Activated CD8-positive, alpha-beta memory T cell treated with anti-CD3 and anti-CD28 coated beads, Interleukin-2, amount 10 ng/mL, durations not matched to agents 7 days and 5 days (primary cell): ENCODE results near the gene ZSWIM6. TPM values are rescaled to one million over a fixed set of nuclear protein-coding genes. Genes with fewer than 3 reads are reported as not detected.
A peak's percentile ranks its signal among the peaks of the same experiment; 100 is the strongest.

Experiments
- ATAC-seq: fragments of 150-1000 bp; cut with Tn5 transposase; one replicate; pipeline ENCODE4 v1.10.0; 2021; ENCODE audit warnings: moderate library complexity
- CTCF ChIA-PET: fragments of 350-600 bp; sonication (Branson Sonifier 250); formaldehyde crosslinking; loops from one replicate; lab custom pipeline; 2021; ENCODE audit warnings: antibody characterized with exemption; lab: Charles Lee
- DNase-seq: peaks from one replicate; pipeline ENCODE4 v3.0.0-alpha.2; 2020
- H3K27ac Mint-ChIP-seq: one replicate; pipeline ENCODE4 v1.8.0; 2021; ENCODE audit warnings: mild to moderate bottlenecking, mixed read lengths
- H3K27me3 Mint-ChIP-seq: one replicate; pipeline ENCODE4 v1.8.0; 2021; ENCODE audit warnings: mixed read lengths
- H3K36me3 Mint-ChIP-seq: one replicate; pipeline ENCODE4 v1.8.0; 2021; ENCODE audit warnings: mild to moderate bottlenecking, mixed read lengths
- H3K4me1 Mint-ChIP-seq: one replicate; pipeline ENCODE4 v1.8.0; 2021; ENCODE audit warnings: mixed read lengths
- H3K4me3 Mint-ChIP-seq: one replicate; pipeline ENCODE4 v1.8.0; 2021; ENCODE audit warnings: mild to moderate bottlenecking, moderate library complexity, mixed read lengths
- H3K9me3 Mint-ChIP-seq: one replicate; pipeline ENCODE4 v1.8.0; 2022; ENCODE audit warnings: low read depth, mixed read lengths
- total RNA-seq, 2 experiments: library from RNA; stranded (reverse); gene quantifications; one replicate each; pipeline ENCODE4 v1.2.3, GENCODE V29; 2021

The ZSWIM6 gene
- total RNA-seq, 2 experiments from 2014 or later = 5.9 to 7.6 TPM

DNA sequence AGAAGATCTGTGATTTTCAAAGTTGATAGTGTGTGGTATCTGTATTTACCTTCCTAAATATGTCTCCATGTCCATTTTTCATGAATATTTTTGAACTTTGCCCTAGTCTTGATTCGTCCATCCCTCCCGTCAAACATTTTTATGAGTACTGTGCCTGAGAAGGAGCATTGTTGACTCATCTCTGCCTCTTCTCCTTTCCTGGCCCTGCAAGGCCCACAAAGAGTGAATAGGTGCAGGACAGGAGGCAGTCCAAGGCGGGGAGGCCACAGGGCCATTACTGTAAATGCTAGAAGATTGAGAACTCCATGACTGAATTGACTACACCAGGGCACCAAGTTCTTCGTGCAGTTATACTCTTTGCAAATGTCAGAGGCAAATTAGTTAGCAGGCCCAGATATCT is 200.9 kb downstream of the ZSWIM6 start:
- peaks cover 5% of the 10 kb centered on the region for H3K9me3 Mint-ChIP-seq
- CTCF ChIA-PET = no interaction called here
- peaks cover 18% of the 10 kb centered on the region for H3K4me1 Mint-ChIP-seq
- ATAC-seq (no peak), DNase-seq (no peak)
- H3K4me3 Mint-ChIP-seq = no peak overlapping the region
- H3K27ac Mint-ChIP-seq = no peak overlapping the region
- peaks cover 30% of the 10 kb centered on the region for H3K36me3 Mint-ChIP-seq
- H3K27me3 Mint-ChIP-seq = no peaks in the 10 kb centered on the region

DNA sequence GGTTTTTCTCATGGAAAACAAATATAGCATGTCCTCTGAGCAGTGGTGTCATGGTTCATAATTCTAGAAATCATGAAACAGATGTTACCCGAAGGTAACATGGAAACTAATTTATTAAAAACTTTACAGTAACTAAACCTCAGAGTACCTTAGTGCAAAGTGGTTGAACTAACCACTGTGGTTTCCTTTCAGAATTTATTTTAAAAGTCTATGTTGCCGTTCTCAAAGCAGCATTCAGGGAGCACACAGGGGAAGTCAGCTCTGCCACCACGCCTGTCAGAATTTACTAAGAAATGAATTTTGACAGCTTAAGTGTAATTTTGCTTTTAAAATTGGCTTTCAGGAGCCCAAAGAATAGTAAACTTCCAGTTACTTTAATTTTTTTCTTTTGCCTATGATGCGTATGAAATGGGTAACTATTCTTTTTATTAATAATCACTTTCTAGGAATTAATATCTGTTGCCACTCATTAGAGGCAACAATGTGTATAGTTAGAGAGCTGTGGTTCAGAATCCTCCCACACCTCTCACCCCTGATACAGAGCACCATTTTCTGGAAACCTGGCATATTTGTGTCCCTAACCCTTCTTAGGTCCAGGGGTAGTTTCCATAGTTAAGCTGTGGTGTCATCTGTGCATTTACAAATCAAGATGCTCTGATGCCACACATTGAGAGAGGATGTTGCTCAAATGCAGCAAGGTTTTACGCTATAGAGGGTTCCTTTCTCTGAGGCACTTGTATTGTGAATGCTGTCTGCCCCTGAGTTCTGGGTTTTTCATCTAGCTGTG is 202.6 kb downstream of the ZSWIM6 start:
- peak overlapping the region; percentile 67 for H3K27ac Mint-ChIP-seq
- ATAC-seq (peak; percentile 89), DNase-seq (peak; percentile 47)
- H3K4me3 Mint-ChIP-seq = no peak overlapping the region
- peaks cover 5% of the 10 kb centered on the region for H3K9me3 Mint-ChIP-seq
- H3K4me1 Mint-ChIP-seq = peaks cover 20% of the 10 kb centered on the region
- H3K27me3 Mint-ChIP-seq = no peaks in the 10 kb centered on the region
- peaks cover 39% of the 10 kb centered on the region for H3K36me3 Mint-ChIP-seq
- CTCF ChIA-PET = no interaction called here

- peaks cover 35% of the 10 kb centered on the region for H3K36me3 Mint-ChIP-seq
- H3K4me1 Mint-ChIP-seq = peaks cover 20% of the 10 kb centered on the region
- H3K9me3 Mint-ChIP-seq = peaks cover 5% of the 10 kb centered on the region
- CTCF ChIA-PET = no interaction called here
- DNase-seq (no peak), ATAC-seq (no peak)
- H3K4me3 Mint-ChIP-seq = no peak overlapping the region
- no peaks in the 10 kb centered on the region for H3K27me3 Mint-ChIP-seq
- H3K27ac Mint-ChIP-seq = no peak overlapping the region
Measured at GRCh38 chr5:61535828-61536227, 203.8 kb downstream of the ZSWIM6 start.

GRCh38 chr5:61536922-61537321 is 204.9 kb downstream of the ZSWIM6 start:
- H3K36me3 Mint-ChIP-seq = peaks cover 34% of the 10 kb centered on the region
- no peaks in the 10 kb centered on the region for H3K27me3 Mint-ChIP-seq
- H3K9me3 Mint-ChIP-seq = peaks cover 5% of the 10 kb centered on the region
- CTCF ChIA-PET = no interaction called here
- no peak for ATAC-seq
- no peak overlapping the region for H3K4me3 Mint-ChIP-seq
- no peak for DNase-seq
- no peak overlapping the region for H3K27ac Mint-ChIP-seq
- peaks cover 20% of the 10 kb centered on the region for H3K4me1 Mint-ChIP-seq

GRCh38 chr5:61538722-61539501 is 206.9 kb downstream of the ZSWIM6 start:
- Mint-ChIP-seq H3K9me3 (peaks cover 8% of the 10 kb centered on the region), H3K36me3 (peaks cover 38% of the 10 kb centered on the region), H3K4me1 (peaks cover 15% of the 10 kb centered on the region), H3K27me3 (no peaks in the 10 kb centered on the region), H3K27ac (no peak overlapping the region), H3K4me3 (no peak overlapping the region)
- ATAC-seq (no peak), DNase-seq (no peak)
- CTCF ChIA-PET = interaction anchor here (1.4 kb wide), 1 partner anchor 119 kb away, joined by 3 read pairs; no protein-coding TSS in a partner anchor

- no peaks in the 10 kb centered on the region for H3K9me3 Mint-ChIP-seq
- H3K27ac Mint-ChIP-seq = no peak overlapping the region
- ATAC-seq (no peak), DNase-seq (no peak)
- no peaks in the 10 kb centered on the region for H3K4me1 Mint-ChIP-seq
- H3K4me3 Mint-ChIP-seq = no peak overlapping the region
- CTCF ChIA-PET = no interaction called here
- peaks cover 6% of the 10 kb centered on the region for H3K36me3 Mint-ChIP-seq
- no peaks in the 10 kb centered on the region for H3K27me3 Mint-ChIP-seq
Measured at GRCh38 chr5:61549530-61549929, 217.5 kb downstream of the ZSWIM6 start.

DNA sequence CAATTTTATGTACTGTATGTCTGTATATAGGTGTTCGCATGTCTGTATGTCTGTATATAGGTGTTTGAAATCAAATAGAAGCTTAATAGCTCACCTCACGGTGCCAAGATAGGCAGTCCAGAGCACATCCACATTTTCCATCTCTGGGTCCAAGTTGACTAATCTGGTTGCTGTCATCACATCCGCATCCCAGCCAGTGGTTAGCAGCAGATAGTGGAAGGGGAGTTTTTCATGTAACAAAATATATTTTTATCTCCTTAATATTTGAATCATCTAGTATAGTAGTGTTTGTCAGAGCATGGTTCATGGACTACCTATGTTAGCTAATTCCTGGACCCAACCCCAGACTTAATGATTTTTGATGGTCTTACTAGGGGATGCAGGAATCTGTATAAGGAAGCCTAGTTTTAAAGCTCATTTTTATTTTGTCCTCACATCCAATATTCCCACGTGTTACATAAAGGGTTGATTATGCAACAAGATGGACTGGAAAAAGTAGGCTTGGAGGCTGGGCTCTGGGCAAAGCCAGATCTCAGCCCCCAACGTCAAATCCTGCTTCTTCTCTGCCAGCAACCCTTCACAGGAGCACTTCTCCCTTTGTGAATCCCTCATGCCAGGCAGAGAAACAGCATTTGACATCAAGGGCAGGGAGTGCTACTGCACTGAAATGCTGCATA is 219.7 kb downstream of the ZSWIM6 start:
- Mint-ChIP-seq H3K4me1 (no peaks in the 10 kb centered on the region), H3K36me3 (peaks cover 1% of the 10 kb centered on the region), H3K4me3 (no peak overlapping the region), H3K27ac (no peak overlapping the region), H3K9me3 (peaks cover 2% of the 10 kb centered on the region), H3K27me3 (peaks cover 1% of the 10 kb centered on the region)
- ATAC-seq (no peak), DNase-seq (no peak)
- CTCF ChIA-PET = no interaction called here

DNA sequence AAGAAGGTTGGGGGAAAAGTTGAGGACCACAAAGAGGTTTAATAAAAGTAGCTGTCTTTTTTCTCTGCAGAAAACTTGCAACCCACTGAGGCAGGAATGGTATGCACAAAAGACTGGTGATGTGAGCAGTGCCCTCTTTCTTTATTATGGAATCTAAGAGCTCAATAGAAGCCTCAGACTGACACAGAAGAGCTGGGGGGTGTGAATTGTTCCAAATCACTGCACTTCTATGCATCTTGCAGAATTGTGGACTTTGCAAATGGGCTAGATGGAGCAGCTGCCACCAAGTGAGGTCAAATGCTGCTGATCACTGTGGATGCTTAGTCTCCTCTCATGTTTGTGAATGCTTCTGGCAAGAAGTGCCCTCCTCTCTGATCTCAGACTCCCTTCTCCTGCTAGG is 227.1 kb downstream of the ZSWIM6 start:
- Mint-ChIP-seq H3K4me3 (no peak overlapping the region), H3K9me3 (peaks cover 2% of the 10 kb centered on the region), H3K4me1 (peaks cover 6% of the 10 kb centered on the region), H3K27ac (no peak overlapping the region), H3K27me3 (peaks cover 2% of the 10 kb centered on the region), H3K36me3 (peaks cover 1% of the 10 kb centered on the region)
- ATAC-seq (no peak), DNase-seq (no peak)
- CTCF ChIA-PET = no interaction called here

- Mint-ChIP-seq H3K27ac (no peak overlapping the region), H3K36me3 (peaks cover 1% of the 10 kb centered on the region), H3K9me3 (peaks cover 2% of the 10 kb centered on the region), H3K27me3 (peaks cover 2% of the 10 kb centered on the region), H3K4me3 (no peak overlapping the region), H3K4me1 (peaks cover 6% of the 10 kb centered on the region)
- CTCF ChIA-PET = no interaction called here
- ATAC-seq = no peak
- DNase-seq = no peak
Measured at GRCh38 chr5:61559722-61560121, 227.7 kb downstream of the ZSWIM6 start.

DNA sequence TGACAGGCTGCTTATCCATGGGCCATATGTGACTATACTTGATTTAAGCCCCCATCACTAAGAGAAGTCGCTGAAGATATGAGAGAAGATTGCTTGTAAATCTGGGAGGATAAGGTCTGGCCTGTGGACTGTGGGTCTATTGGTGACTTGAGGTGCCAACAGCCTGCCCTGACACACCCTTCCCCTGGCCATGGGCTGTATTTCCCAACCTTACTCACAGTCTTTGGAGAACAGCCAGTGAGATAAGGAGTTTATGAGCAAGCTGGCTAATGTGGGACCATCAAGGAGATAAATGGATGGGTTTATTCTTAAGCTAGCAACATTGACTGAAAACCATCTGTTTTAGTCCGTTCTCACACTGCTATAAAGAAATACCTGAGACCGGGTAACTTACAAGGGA is 231.3 kb downstream of the ZSWIM6 start:
- no peak for ATAC-seq

DNA sequence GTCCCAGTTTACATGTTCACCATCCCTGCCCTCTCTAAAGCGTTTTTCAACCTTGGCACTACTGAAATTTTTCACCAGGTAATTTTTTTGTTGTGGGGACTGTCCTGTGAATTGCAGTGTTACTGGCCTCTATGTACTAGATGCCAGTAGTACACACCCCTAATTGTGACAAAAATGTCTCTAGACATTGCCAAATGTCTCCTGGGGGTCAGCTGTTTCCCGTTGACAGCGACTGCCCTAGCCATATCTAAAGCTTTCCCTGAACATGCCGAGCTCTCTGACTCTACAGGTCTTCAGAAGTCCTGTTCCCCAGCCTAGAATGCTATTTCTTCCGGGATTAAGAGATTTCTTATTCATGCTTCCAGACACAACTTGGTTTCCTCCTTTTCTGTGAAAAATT is 235.3 kb downstream of the ZSWIM6 start:
- no peaks in the 10 kb centered on the region for H3K9me3 Mint-ChIP-seq

More for the DNA sequence above, 231.3 kb downstream of the ZSWIM6 start:
- DNase-seq = no peak
- Mint-ChIP-seq H3K4me1 (peaks cover 6% of the 10 kb centered on the region), H3K27ac (no peak overlapping the region), H3K36me3 (no peaks in the 10 kb centered on the region), H3K9me3 (no peaks in the 10 kb centered on the region), H3K4me3 (no peak overlapping the region), H3K27me3 (no peaks in the 10 kb centered on the region)
- CTCF ChIA-PET = no interaction called here

DNA sequence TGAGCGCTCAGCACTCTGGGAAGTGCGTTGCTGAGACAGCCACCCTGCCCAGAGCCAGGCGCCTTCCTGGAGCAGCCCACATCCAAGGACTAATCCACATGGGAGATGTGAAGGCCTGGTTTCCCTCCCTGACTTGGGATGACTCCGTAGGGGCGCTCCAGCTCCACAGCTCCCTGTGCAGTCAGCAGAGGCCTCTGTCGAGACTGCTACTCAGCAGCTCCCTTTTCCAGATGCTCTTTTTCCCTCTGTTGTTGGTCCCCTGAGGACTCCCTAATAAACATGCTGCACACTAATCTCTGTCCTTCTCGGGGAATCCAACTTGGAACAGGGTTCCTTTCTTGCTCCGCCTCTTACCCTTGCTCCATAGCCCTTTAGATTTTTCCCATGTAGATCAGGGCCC is 237.3 kb downstream of the ZSWIM6 start:
- DNase-seq (no peak), ATAC-seq (no peak)
- Mint-ChIP-seq H3K4me1 (no peaks in the 10 kb centered on the region), H3K36me3 (no peaks in the 10 kb centered on the region), H3K4me3 (no peak overlapping the region), H3K27ac (no peak overlapping the region), H3K9me3 (no peaks in the 10 kb centered on the region), H3K27me3 (no peaks in the 10 kb centered on the region)
- CTCF ChIA-PET = no interaction called here

More for the DNA sequence above, 235.3 kb downstream of the ZSWIM6 start:
- Mint-ChIP-seq H3K27me3 (no peaks in the 10 kb centered on the region), H3K36me3 (no peaks in the 10 kb centered on the region), H3K4me1 (no peaks in the 10 kb centered on the region), H3K4me3 (no peak overlapping the region), H3K27ac (no peak overlapping the region)
- no peak for ATAC-seq
- CTCF ChIA-PET = no interaction called here
- DNase-seq = no peak

DNA sequence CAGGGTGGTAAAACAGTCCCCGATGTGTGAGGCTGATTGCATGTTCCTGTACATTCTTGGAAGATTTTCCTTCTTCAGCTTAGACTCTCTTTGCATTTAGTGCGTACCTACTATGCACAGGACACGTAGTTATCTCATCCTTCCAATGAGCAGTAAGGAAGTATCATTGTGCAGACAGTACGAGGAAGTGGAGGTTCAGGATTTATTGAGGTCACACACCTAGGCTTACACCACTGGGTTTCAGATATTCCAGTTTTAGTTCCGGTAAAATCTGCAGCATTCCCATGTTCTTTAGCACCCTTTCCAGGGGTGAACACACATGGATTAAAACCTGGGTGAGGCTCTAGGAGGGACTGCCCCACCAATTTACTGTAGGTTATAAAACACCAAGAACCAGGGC is 238.7 kb downstream of the ZSWIM6 start:
- H3K4me3 Mint-ChIP-seq = no peak overlapping the region
- CTCF ChIA-PET = no interaction called here
- DNase-seq (no peak), ATAC-seq (no peak)
- H3K27me3 Mint-ChIP-seq = no peaks in the 10 kb centered on the region
- no peaks in the 10 kb centered on the region for H3K36me3 Mint-ChIP-seq
- H3K9me3 Mint-ChIP-seq = no peaks in the 10 kb centered on the region
- H3K4me1 Mint-ChIP-seq = peaks cover 4% of the 10 kb centered on the region
- H3K27ac Mint-ChIP-seq = no peak overlapping the region
